HCT116 (cell line): ENCODE results near the gene COBLL1. TPM values are rescaled to one million over a fixed set of nuclear protein-coding genes. Genes with fewer than 3 reads are reported as not detected.

Experiments
- ATAC-seq: fragments of 200-7000 bp; cut with Tn5 transposase; 2 replicates; pipeline ENCODE4 v1.9.1; 2020; ENCODE audit warnings: mild to moderate bottlenecking, moderate library complexity
- BruUV-seq: library from RNA; stranded (reverse); fragments of 400-500 nt; replicated peaks from 2 replicates; lab custom pipeline; 2021; lab: Mats Ljungman, UMichigan
- CTCF ChIA-PET: fragments of 300-600 bp; sonication (Branson Sonifier 250); formaldehyde crosslinking; loops from one replicate; lab custom pipeline; 2021; ENCODE audit warnings: antibody characterized with exemption; lab: Charles Lee
- POLR2A ChIA-PET: fragments of 300-600, 350-600 bp; sonication (Branson Sonifier 250); formaldehyde crosslinking; loops from one replicate; lab custom pipeline; 2021; ENCODE audit warnings: antibody characterized with exemption; lab: Charles Lee
- RAD21 ChIA-PET, 2 experiments: fragments of 300-600 bp; sonication (Branson Sonifier 250); formaldehyde crosslinking; loops; one replicate each; lab custom pipeline; 2023; ENCODE audit warnings: low total read pairs in 2 of 2; ENCODE audit not compliant: uncharacterized antibody in 2 of 2, unreplicated experiment in 2 of 2, low non-redundant PET in 1 of 2; lab: Charles Lee
- DNase-seq: peaks from one replicate; pipeline ENCODE4 v3.0.0-alpha.2; 2010; ENCODE audit warnings: low read depth, low spot score
- H2AFZ ChIP-seq: fragments of 200-600 bp; shearing (Covaris generic), sonication (generic); 2 replicates; pipeline ENCODE4 v1.6.1; 2017; ENCODE audit warnings: low read depth, mixed run types, mixed read lengths, antibody characterized with exemption, low read length; ENCODE audit not compliant: poor library complexity, severe bottlenecking
- H3K27ac ChIP-seq: 2 replicates; pipeline ENCODE4 v1.5.1; 2012; ENCODE audit warnings: low read depth, low read length
- H3K27me3 ChIP-seq: fragments of 200-600 bp; sonication (generic); 2 replicates; pipeline ENCODE4 v1.6.1; 2016; ENCODE audit warnings: mixed run types, low read length, mixed read lengths; ENCODE audit not compliant: insufficient read depth
- H3K36me3 ChIP-seq, 2 experiments: fragments of 200-500 bp in 1 of 2; fragments of 200-600 bp in 1 of 2; sonication (Bioruptor generic) in 1 of 2; sonication (generic) in 1 of 2; 2 replicates each; pipeline versions ENCODE4 v1.5.1 to v1.6.1; 2014 to 2016; ENCODE audit warnings: low read length in 2 of 2, inconsistent platforms in 1 of 2, mixed read lengths in 1 of 2, mixed run types in 1 of 2; ENCODE audit not compliant: insufficient read depth in 2 of 2, control insufficient read depth in 1 of 2
- H3K4me1 ChIP-seq, 2 experiments: fragments of 200-600 bp in 1 of 2; sonication (generic) in 1 of 2; 2 replicates each; pipeline versions ENCODE4 v1.5.1 to v1.6.1; 2012 to 2017; ENCODE audit warnings: low read length in 2 of 2, inconsistent platforms in 1 of 2, mild to moderate bottlenecking in 1 of 2, mixed read lengths in 1 of 2, mixed run types in 1 of 2, moderate library complexity in 1 of 2; ENCODE audit not compliant: insufficient read depth in 2 of 2, control insufficient read depth in 1 of 2
- H3K4me2 ChIP-seq: fragments of 200-600 bp; sonication (generic); 2 replicates; pipeline ENCODE4 v1.6.1; 2017; ENCODE audit warnings: mixed run types, low read length, mixed read lengths
- H3K4me3 ChIP-seq, 2 experiments: fragments of 200-600 bp in 1 of 2; sonication (generic) in 1 of 2; replicated peaks in 1 of 2; 2 replicates each; pipeline ENCODE4 v1.5.1; 2011 to 2016; ENCODE audit warnings: low read length in 2 of 2, control low read depth in 1 of 2, low read depth in 1 of 2, mild to moderate bottlenecking in 1 of 2, mixed read lengths in 1 of 2, mixed run types in 1 of 2
- H3K79me2 ChIP-seq: fragments of 200-600 bp; sonication (generic); 2 replicates; pipeline ENCODE4 v1.6.1; 2017; ENCODE audit warnings: mild to moderate bottlenecking, mixed run types, low read length, moderate library complexity, mixed read lengths; ENCODE audit not compliant: insufficient read depth
- H3K9ac ChIP-seq: fragments of 200-600 bp; sonication (generic); 2 replicates; pipeline ENCODE4 v1.6.1; 2016; ENCODE audit warnings: low read length, mixed read lengths
- H3K9me2 ChIP-seq: fragments of 200-600 bp; sonication (generic), shearing (Covaris generic); 2 replicates; pipeline ENCODE4 v1.6.1; 2017; ENCODE audit warnings: mixed run types, mild to moderate bottlenecking, moderate library complexity; ENCODE audit not compliant: insufficient read depth
- H3K9me3 ChIP-seq, 2 experiments: fragments of 200-500 bp in 1 of 2; fragments of 200-600 bp in 1 of 2; sonication (Bioruptor generic) in 1 of 2; sonication (generic) in 1 of 2; 2 replicates each; pipeline ENCODE4 v1.6.1; 2014 to 2017; ENCODE audit warnings: low read length in 2 of 2, mixed read lengths in 2 of 2, inconsistent platforms in 1 of 2, low read depth in 1 of 2, mild to moderate bottlenecking in 1 of 2, mixed run types in 1 of 2, moderate library complexity in 1 of 2; ENCODE audit not compliant: control insufficient read depth in 1 of 2, insufficient read depth in 1 of 2
- H4K20me1 ChIP-seq: fragments of 200-600 bp; sonication (generic), shearing (Covaris generic); 2 replicates; pipeline ENCODE4 v1.6.1; 2017; ENCODE audit warnings: mixed run types, mild to moderate bottlenecking, moderate library complexity; ENCODE audit not compliant: insufficient read depth
- ATF3 ChIP-seq: IDR thresholded peaks from 2 replicates; pipeline ENCODE4 v1.6.1; 2012
- CEBPB ChIP-seq: IDR thresholded peaks from 2 replicates; pipeline ENCODE4 v1.6.1; 2012; ENCODE audit warnings: low read depth
- CTCF ChIP-seq, 3 experiments: fragments of 200-600 bp in 1 of 3; sonication (generic) in 1 of 3; IDR thresholded peaks in 2 of 3; conservative IDR thresholded peaks in 1 of 3; 2 replicates each; pipeline ENCODE4 v1.5.1; 2012 to 2017; ENCODE audit warnings: low read depth in 2 of 3, low read length in 2 of 3, antibody characterized with exemption in 1 of 3, borderline replicate concordance in 1 of 3, control low read depth in 1 of 3, mild to moderate bottlenecking in 1 of 3, mixed read lengths in 1 of 3, mixed run types in 1 of 3, moderate library complexity in 1 of 3; ENCODE audit not compliant: insufficient read depth in 1 of 3
- EGR1 ChIP-seq: IDR thresholded peaks from 2 replicates; pipeline ENCODE4 v1.6.1; 2012; ENCODE audit warnings: low read depth
- ELF1 ChIP-seq: IDR thresholded peaks from 2 replicates; pipeline ENCODE4 v1.6.1; 2012; ENCODE audit warnings: low read depth, borderline replicate concordance
- EZH2 ChIP-seq: fragments of 200-600 bp; sonication (generic); IDR thresholded peaks from 2 replicates; pipeline ENCODE4 v1.6.1; 2017; ENCODE audit warnings: antibody characterized with exemption, mixed run types
- FOSL1 ChIP-seq: IDR thresholded peaks from 2 replicates; pipeline ENCODE4 v1.6.1; 2012; ENCODE audit warnings: low read depth
- SIN3A ChIP-seq: IDR thresholded peaks from 2 replicates; pipeline ENCODE4 v1.6.1; 2012; ENCODE audit warnings: low read depth
- SRF ChIP-seq: IDR thresholded peaks from 2 replicates; pipeline ENCODE4 v1.6.1; 2012; ENCODE audit warnings: low read depth
- TCF7L2 ChIP-seq: IDR thresholded peaks from 2 replicates; pipeline ENCODE4 v1.7.0; 2011; ENCODE audit warnings: borderline replicate concordance, inconsistent platforms; ENCODE audit not compliant: insufficient read depth, insufficient read length; ENCODE audit errors: extremely low read depth
- YY1 ChIP-seq: IDR thresholded peaks from 2 replicates; pipeline ENCODE4 v1.6.1; 2011; ENCODE audit warnings: low read length, low read depth, moderate library complexity, mild to moderate bottlenecking; ENCODE audit not compliant: insufficient replicate concordance; ENCODE audit errors: extremely low read depth
- ZFX ChIP-seq: fragments of 450-650 bp; IDR thresholded peaks from 2 replicates; pipeline ENCODE4 v1.6.1; 2017
- ZNF274 ChIP-seq: fragments of 200-500 bp; sonication (Bioruptor generic); IDR thresholded peaks from 2 replicates; pipeline ENCODE4 v1.6.1; 2014; ENCODE audit warnings: mild to moderate bottlenecking, low read depth, low read length, inconsistent platforms
- intact Hi-C: fragments of 100-400 bp; cut with micrococcal nuclease; formaldehyde crosslinking; loops from 2 replicates; pipeline ENCODE4 v1.10.0; 2022
- total RNA-seq: library from RNA; stranded (reverse); gene quantifications from one replicate; pipeline ENCODE4 v1.2.1, GENCODE V29; 2021; ENCODE audit not compliant: unreplicated experiment

The COBLL1 gene
- total RNA-seq, 1 experiment from 2014 or later, result 3.6 TPM

- TF ChIP-seq CTCF (IDR thresholded peaks at IDR 0.05 in 2 of 3, conservative IDR thresholded peaks at IDR 0.05 in 1 of 3; ENCODE audit: borderline replicate concordance in 1 of 3, insufficient read depth in 1 of 3, low read depth in 2 of 3, low read length in 2 of 3) (no peak), CEBPB (no peak), YY1 (no peak), ZNF274 (no peak), TCF7L2 (no peak)
- intact Hi-C loops, result no loop called here
- DNase-seq (no peak), ATAC-seq (no peak)
- no peaks in the 10 kb centered on the region for H3K9me2 ChIP-seq
- RAD21 ChIA-PET, result no interaction called here
- POLR2A ChIA-PET, result no interaction called here
- H3K79me2 ChIP-seq, result no peaks in the 10 kb centered on the region
- H3K4me1 ChIP-seq, result peaks cover 0 to 4% of the 10 kb centered on the region in 2 experiments; a peak in 1 of 4 replicates
- H3K9ac ChIP-seq, result no peak overlapping the region
- no peaks in the 10 kb centered on the region for H3K36me3 ChIP-seq
- BruUV-seq, result no TSS peak
- H3K4me2 ChIP-seq, result no peak overlapping the region
- H3K27me3 ChIP-seq, result no peaks in the 10 kb centered on the region
- H4K20me1 ChIP-seq, result no peaks in the 10 kb centered on the region
- no peak overlapping the region for H3K4me3 ChIP-seq
- no peak overlapping the region for H2AFZ ChIP-seq
- CTCF ChIA-PET, result no interaction called here
- H3K27ac ChIP-seq, result no peak overlapping the region
- H3K9me3 ChIP-seq, result no peaks in the 10 kb centered on the region
These were observed 49.1 kb downstream of the COBLL1 start for GRCh38 chr2:164792316-164793170.

GRCh38 chr2:164789968-164790367 is 51.7 kb downstream of the COBLL1 start:
- no TSS peak for BruUV-seq
- no peak for ATAC-seq
- TF ChIP-seq ATF3 (no peak), EGR1 (no peak), CTCF (IDR thresholded peaks at IDR 0.05 in 2 of 3, conservative IDR thresholded peaks at IDR 0.05 in 1 of 3; ENCODE audit: borderline replicate concordance in 1 of 3, insufficient read depth in 1 of 3, low read depth in 2 of 3, low read length in 2 of 3) (no peak), SIN3A (no peak), ELF1 (no peak), ZFX (no peak), EZH2 (no peak), FOSL1 (no peak), SRF (no peak)

More at GRCh38 chr2:164789968-164790367, 51.7 kb downstream of the COBLL1 start:
- no peaks in the 10 kb centered on the region for H3K27me3 ChIP-seq
- H3K79me2 ChIP-seq, result no peaks in the 10 kb centered on the region
- H3K4me3 ChIP-seq, result no peak overlapping the region
- no peak overlapping the region for H3K9ac ChIP-seq
- H3K27ac ChIP-seq, result no peak overlapping the region
- no peaks in the 10 kb centered on the region for H3K36me3 ChIP-seq
- H3K9me3 ChIP-seq, result no peaks in the 10 kb centered on the region
- H3K4me2 ChIP-seq, result no peak overlapping the region
- no peaks in the 10 kb centered on the region for H3K9me2 ChIP-seq
- no peaks in the 10 kb centered on the region for H4K20me1 ChIP-seq
- ChIA-PET CTCF (no interaction called here), POLR2A (no interaction called here), RAD21 (no interaction called here)
- intact Hi-C loops, result no loop called here
- peaks cover 0 to 4% of the 10 kb centered on the region in 2 experiments; a peak in 1 of 4 replicates for H3K4me1 ChIP-seq
- DNase-seq, result no peak
- H2AFZ ChIP-seq, result no peak overlapping the region
